ENCODE data around the gene QRFP.

- TF ChIP-seq CTCF (conservative IDR thresholded peaks at IDR 0.05; ENCODE audit: low read depth, low read length) (no peak), EZH2phosphoT487 (IDR thresholded peaks at IDR 0.05; ENCODE audit: borderline replicate concordance, low read length) (no peak), EZH2 (IDR thresholded peaks at IDR 0.05; ENCODE audit: low read length, unreplicated experiment) (no peak)
These were observed 46.6 kb upstream of the QRFP start for GRCh38 chr9:130943221-130943620.
